Measurements from ENCODE around the gene IMPG1.
A peak's percentile ranks its signal among the peaks of the same experiment; 100 is the strongest.
"Not testable (repeated sequence)": the region's sequence is repeated elsewhere in the genome, so short reads cannot be mapped to it uniquely, and the experiment has no call there.

Gene IMPG1

DNA sequence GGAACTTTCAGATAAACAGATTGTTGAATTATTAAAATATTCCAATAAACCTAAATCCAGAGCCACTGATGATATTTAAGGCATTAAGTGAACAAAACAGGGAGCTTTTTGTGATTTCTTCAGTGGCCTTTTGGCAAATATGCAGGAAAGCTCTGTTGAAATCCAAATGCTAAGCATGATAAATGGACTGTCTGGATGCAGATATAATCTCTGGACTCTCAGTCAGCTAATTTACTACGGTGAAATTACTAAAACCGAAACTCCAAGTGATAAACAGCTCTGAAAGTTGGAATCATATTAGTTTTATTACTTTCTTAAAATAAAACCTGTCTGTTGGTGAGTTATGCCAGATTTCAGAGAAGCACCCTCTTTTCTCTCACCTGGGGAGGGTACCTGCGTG is 120.3 kb downstream of the IMPG1 start:
- ATAC-seq (no peak), DNase-seq (no peak)

DNA sequence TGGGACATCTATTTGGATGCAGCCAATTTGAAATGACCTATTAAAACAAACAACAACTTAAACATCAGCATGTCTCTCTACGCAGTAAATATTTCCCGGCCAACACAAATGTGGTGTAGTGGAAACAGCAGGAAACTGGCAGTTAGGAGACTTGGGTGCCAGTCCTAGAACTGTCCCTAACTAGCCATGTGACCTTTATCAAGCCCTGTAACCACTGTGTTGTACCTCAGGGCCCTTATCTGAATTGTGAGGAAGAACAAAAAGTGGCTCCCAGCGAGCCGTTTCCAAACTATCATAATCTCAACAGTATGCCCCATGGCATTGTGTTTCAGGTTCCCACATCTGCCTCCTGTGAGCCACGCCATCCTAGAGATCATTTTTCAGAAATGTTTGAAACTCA is 124.5 kb downstream of the IMPG1 start:
- no peak for DNase-seq
- ATAC-seq, result no peak

DNA sequence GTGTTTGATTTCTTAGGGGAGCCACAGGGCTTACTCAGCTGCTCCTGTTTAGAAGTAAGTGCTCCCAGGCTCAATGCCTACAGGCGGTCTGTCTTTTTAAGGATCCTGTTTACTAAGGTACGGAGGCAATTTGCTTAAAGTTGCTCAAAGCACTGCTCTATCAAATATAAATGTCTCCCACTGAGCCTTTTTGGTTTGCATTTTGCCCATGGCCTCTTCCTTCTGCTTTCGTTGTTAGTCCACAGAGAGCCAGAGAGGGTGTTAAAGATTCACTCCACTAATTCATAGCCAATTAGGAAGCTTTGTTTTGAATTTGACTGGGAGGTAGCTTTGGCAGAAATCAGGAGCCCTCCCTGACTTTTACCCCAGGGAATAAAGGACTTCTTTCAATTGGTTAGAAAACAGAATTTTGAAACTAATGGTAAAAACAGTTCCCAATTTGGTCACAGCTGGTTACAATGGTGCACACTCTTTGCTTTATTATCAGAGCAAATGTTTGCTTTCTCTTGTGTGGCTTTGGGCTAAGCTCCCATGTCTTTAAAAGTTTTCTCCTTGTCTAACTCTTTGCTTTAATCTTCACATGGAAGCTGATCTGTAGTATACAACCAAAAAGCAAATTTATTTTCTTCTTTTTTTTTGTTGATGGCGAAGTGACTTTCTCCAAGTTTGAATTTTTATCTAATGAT is 126.2 kb downstream of the IMPG1 start:
- ATAC-seq (no peak), DNase-seq (no peak)

DNA sequence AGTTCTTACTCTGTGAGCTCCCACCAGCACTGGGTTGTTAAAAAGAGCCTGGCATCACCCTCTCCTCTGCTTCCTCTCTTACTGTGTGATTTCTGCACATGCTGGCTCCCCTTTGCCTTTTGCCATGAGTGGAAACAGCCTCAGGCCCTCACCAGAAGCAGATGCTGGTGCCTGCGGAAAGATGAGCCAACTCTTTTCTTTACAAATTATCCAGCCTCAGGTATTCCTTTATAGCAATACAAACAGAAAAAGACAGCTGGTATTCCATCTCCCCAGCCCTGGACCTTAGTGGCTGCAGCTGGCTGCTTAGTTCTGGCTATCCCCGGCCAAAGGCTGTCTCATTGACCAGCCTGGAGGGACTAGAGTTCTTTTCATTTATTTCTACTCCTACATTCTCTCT is 129.1 kb downstream of the IMPG1 start:
- ATAC-seq, result no peak
- DNase-seq, result no peak

DNA sequence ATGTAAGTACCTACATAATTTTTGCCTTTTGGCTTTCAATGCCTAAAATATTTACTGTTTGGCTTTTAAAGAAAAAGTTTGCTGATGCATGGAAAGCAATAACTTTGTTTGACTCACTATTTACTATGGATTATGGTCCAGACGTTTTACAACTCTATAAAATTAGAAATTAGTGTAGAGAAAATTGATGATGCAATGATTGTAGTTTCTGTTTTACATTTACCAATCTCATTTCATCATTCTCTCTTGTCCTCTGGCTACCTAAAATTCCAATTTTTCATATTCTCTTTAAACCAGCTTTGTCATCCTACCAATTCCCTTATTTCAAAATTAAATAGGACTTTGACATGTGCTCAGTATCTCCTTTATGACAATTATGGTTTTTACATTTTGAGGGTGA is 131.0 kb downstream of the IMPG1 start:
- DNase-seq (no peak), ATAC-seq (no peak)

DNA sequence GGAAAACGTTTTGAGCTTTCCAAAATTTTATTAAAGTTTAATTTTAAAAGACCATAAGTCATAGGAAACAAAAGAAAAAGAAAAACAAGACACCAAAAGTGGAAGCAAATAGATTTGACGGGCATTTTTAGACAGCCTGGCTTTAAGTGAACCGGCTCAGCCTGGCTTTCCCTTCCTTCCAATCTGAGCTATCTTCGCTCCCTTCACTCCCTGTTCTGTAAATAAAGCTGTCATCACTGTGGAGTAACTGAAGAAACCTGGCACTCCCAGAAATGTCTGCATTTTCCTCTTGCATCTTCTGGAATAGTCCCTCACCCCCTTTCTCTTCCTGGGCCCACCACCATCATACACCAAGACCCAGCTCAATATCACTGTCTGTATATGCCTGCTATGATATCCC is 131.9 kb downstream of the IMPG1 start:
- DNase-seq, result no peak
- no peak for ATAC-seq

DNA sequence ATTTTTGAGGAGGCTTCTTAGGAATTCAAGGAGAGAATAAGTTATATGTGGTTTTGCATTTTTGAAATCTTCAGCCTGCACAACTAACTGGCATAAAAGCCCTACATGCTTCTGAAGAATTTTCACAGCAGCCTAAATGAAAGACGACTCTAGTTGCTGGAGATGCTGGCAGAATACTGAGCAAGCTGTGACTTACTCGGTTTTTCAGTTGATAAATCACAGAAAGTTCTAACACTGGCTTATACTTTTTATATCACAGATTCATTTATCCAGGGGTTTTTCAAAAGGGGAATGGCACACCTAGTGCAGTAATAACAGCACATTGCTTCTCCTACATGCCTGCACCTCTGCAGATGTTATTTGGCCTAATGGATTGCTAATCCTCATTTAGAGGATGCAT is 134.6 kb downstream of the IMPG1 start:
- ATAC-seq (no peak), DNase-seq (no peak)

DNA sequence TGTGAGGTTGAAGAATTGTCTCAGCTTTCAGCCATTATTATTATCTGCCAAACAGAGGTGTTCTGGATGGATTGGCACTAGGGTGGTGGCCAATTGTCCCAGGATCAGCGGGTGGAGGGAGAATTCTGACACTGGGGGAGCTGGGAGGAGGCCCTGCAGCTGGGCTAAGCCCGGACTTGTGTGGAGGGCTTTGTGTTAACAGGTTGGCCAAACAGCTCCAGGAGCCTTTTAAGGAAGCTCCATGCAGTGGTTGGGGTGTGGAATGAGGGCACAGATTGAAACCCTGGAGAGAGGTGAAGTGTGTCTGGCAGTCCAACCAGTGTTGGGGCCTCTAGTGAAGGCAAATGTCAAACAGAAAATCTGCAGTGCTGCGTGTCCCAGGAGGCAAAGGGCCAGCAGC is 135.8 kb downstream of the IMPG1 start:
- ATAC-seq, result no peak
- no peak for DNase-seq

DNA sequence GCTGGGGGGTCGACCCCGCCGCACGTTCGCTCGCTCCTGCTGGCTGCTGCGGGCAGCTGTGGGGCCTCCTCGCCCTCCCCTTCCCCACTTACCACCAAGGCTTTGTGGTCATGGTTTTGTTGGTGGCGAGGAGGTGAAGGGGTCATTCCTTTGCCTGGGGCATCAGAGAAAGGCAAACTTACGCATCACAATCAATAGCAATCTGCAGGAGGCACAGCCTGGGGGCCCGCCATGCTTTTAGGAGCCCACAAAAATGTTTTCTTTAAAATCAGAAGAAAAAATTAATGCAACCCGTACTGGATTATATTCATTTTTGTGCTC is 137.0 kb downstream of the IMPG1 start:
- ATAC-seq (no peak), DNase-seq (no peak)

DNA sequence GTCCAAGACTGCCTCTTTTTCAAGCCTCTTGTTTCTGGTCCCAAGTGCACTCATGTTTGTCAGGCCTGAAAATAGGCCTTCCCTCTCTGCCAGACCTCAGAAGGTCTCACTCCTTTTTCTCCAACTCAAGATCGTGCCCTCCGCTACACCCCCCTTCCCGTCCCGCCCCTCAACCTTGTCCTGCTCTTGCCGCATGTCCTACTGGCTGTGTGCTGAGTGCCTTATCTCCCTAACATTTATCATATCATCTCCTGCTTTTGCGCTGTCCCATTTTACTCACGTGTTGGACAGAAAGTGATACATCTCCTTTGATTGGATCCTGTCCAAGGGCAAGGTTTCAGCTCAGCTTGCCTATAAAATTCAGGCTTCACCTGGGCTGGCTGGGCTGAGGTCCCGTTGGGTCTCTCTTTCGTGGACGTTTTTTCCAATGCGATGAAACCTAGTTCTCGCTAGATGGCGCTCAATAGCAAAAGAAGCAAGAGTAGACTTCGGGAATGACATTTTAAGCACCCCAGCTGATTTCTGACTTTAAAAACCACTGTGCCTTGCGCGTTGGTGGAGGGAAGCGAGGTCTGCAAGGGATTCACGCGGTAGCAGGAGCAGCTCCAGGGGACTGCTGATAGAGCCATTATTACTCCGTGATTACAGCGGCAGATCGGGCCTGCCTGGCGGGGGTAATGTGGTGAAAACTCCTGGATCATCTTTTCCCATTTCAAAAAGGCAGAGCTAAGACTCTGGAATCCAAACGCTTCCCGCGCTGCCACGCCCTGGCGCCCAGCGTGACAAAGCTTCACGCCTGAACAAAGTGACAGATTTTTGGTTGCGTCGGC is 137.6 kb downstream of the IMPG1 start:
- peak; percentile 19 for DNase-seq

DNA sequence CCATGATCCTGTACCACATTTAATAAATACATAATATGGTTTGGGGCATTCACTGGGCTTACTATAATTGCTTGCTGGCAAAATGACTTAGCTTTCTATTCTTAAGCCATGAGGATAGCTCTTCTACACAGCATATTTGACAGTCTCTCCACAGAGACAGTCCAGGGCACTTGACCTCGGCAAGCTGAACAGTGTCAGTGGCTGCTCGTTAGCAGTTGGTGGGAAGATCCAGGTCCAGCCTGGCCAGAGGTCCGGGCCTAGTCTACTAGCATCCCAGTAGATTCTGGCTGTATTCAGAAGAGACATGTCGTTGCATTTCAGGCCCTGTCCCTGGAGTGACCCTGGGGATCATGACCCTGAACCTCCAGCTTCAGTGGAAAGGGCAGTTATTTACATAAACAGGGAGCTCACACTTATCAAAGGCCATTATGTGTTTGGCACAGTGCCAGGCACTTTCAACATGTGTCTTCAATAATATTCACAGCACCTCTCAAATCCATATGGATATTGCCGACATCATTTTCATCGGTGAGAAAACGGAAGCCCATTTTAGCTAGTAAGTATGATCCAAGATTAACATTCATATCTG is 139.0 kb downstream of the IMPG1 start:
- no peak for ATAC-seq
- no peak for DNase-seq

More for the DNA sequence above, 137.6 kb downstream of the IMPG1 start:
- peak; percentile 52 for ATAC-seq

DNA sequence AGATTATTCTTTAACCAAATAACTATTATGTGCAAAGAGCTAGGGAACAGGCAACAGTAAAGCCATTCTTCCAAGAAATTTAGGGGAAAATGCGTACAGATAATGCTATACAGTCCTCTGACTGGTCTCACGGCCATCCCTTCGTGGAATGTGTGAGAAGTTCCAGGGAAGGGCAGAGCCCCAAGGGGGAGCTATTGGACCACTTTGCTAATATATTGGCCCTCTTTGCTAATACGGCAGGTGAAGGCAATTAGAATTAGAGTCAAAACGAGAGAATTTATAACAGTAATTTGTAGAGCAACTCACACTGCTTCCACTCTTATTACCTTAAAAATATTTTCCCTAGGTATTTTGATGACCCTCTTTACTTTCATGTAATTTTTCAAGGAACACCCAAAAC is 140.4 kb downstream of the IMPG1 start:
- no peak for DNase-seq
- ATAC-seq, result no peak

DNA sequence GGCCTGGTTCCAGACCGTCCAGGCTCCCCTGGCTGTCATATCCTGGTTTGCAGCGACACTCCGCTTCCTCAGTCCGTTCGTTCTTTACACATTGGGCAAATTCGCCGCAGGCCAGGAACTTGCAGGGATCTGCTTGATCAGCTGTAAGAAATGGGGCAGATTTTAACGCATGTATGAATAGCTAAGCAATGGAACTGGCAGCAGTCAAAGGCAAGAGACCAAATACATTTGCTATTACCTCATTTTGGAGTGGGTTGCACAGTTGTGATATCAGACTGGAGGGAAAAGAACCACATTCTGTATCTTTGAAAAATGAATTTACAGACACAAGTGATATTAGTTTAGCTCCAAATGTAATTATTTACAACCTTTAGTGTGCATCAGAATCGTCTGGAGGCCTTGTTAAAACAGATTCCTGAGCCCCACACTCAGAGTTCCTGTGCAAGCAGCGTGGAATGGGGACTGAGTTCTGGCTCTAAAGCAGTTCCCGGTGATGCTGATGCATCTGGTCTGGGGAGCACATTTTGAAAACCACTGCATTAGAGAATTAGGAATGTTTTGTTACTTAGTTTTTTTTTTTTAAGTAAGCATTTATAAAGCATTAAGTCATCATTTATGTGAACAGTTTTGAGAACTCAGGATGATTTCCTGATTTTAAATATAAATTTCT is 141.3 kb downstream of the IMPG1 start:
- ATAC-seq (no peak), DNase-seq (no peak)

DNA sequence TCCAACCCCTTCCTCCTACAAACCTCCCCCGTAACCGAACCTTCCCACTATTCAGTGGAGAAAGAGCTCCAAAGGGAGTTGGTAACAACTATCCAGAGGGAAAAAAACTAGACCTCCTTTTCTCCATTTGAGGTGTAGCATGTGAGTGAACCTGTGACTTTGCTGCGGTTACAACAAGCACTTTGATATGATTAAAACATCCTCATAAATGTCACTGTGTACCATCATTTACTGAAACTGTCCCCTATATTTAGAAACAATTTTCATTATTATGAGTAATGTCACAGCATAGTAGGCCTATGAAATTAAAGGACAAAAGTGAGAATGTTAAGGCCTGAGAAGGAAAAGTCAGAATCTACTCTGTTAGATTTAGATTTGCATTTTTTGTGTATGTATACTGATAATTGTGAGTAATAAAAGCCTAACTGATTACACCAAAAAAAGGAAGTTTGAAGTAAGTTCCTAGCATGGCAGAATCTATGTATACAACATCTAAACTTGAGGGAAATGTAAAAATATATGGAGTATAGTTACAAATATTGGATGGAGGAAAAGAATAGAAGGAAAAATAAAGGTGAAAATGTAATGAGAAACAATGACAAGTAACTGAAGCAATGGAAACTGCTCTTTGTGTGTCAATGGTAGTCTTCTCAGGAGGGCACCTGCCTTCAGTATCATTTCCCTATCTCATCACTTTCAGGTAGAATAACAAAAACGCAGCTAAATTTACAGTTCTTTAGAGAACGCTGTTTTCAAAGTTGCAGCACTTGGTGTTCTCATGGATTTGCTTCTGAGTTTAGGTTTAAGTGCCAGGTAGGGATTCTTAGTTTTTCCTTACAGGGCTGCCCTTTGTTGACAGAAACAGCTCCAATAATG is 145.9 kb downstream of the IMPG1 start:
- ATAC-seq (no peak), DNase-seq (no peak)

DNA sequence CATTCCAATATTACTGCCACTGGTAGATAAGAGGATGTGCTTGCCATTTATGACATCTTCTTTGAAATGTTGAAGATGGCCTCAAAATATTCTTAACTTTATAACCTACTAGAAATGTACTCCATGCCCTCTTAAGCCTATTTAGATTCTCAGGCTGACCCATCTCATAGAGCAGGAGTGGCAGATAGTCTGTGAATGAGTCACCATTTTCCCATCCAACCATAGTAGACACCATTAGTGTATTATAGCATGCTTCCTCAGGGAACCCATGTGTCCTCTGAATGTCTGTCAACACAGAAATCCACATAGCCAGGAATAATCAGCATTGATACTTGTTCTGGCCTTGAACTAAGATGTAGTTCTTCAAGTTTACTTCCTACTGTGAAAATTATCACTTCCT is 150.2 kb downstream of the IMPG1 start:
- DNase-seq, result no peak

DNA sequence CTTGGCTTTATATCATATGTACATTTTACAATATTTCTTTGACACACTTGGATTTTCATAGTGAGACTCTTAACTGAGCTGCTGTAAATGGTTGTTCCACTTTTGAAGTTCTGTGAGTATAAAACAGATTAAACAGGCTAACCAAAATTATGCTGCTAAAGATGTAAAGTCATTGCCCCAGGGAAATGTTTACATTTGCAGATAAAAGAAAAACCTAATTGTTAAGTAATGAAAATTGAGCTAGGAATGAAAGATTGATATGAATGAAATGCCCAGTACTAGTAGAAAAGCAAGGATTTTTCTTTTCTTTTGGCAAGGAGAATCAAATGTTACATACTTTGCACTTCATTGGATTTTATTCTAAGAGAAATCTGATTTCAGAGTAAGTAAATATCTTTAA is 159.4 kb downstream of the IMPG1 start:
- DNase-seq (no peak), ATAC-seq (no peak)

More for the DNA sequence above, 150.2 kb downstream of the IMPG1 start:
- ATAC-seq, result no peak

DNA sequence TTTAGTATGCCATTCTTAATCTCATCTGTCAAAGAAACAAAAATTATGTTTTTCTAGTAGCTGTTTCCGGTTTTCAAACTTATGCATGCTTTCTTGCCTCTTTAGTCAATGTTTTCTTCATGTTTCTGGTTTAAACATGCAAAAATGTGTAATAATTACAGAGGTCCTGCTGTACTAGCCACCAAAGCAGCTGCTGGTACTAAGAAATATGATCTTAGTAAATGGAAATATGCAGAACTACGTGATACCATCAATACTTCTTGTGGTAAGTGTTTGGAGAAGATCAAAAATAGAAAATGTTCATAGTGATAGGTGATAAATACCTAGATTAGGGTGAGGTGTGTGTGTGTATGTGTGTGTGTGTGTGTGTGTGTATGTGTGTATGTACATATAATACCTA is 165.0 kb downstream of the IMPG1 start:
- ATAC-seq (no peak), DNase-seq (no peak)

DNA sequence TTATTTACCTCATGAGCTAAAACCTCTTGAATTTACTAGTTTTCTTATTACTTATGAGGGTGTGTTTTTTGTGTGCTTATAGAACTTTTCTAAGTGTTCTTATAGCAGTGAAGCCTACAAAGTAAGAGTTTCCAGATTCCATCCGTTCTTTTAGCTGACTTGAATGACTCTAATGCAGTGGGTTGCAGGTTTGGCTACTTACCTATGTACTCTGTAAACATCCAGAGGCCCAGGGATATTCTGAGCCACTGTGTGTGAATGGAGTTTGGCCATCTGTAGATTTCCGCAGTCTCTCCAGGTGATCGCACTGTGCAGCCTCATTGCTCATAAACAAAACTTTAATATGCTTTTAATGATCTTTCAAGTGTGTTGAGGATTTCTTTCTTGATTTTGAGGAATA is 165.6 kb downstream of the IMPG1 start:
- ATAC-seq (no peak), DNase-seq (no peak)

DNA sequence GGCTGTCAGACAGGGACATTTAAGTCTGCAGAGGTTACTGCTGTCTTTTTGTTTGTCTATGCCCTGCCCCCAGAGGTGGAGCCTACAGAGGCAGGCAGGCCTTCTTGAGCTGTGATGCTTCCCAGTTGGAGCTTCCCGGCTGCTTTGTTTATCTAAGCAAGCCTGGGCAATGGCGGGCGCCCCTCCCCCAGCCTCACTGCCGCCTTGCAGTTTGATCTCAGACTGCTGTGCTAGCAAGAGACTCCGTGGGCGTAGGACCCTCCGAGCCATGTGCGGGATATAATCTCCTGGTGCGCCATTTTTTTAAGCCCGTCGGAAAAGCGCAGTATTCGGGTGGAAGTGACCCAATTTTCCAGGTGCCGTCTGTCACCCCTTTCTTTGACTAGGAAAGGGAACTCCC is 167.3 kb downstream of the IMPG1 start:
- not testable (repeated sequence) for DNase-seq, ATAC-seq

DNA sequence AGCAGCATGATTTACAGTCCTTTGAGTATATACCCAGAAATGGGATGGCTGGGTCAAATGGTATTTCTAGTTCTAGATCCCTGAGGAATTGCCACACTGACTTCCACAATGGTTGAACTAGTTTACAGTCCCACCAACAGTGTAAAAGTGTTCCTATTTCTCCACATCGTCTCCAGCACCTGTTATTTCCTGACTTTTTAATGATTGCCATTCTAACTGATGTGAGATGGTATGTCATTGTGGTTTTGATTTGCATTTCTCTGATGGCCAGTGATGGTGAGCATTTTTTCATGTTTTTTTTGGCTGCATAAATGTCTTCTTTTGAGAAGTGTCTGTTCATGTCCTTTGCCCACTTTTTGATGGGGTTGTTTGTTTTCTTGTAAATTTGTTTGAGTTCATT is 172.2 kb downstream of the IMPG1 start:
- not testable (repeated sequence) for DNase-seq, ATAC-seq

DNA sequence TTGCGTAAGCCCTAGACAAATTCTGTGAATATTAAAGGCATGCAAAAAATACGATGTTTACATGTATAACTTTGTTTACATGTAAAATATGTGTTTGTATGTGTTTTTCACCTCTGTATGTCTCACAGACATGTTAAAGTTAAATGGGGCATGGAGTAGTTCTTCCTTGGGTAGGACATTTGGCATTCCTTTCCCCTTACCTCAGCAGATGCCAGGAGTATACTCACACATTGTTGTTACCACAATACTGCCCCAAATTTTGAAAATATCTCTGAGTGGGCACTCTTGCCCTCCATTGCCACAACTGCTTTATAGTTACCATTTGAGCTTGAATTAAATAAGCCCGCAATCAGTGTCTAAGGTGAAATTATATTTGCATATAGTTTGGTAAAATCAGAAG is 175.9 kb downstream of the IMPG1 start:
- DNase-seq (no peak), ATAC-seq (no peak)

DNA sequence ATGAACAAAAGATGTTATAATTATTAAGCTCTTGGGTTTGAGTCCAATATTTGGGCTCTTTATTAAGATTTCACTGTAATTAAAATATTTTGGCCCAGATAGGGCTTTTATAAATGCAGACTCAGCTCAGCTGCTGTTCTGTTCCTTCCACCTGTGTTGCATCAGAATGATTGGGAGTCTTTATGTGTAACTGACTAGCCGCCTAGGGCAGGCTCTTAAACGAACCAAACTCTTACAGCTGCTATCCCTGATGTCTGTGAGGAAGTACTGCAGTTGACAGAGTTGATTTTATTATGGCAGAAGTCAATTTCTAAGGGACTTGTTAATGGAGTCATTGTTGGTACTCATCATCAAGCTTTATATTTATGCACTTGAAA is 178.7 kb downstream of the IMPG1 start:
- ATAC-seq (no peak), DNase-seq (no peak)

Measured in stimulated activated naive CD8-positive, alpha-beta T cell treated with anti-CD3 and anti-CD28 coated beads, Interleukin-15, Interleukin-2, amounts not matched to agents 100 U/mL and 50 U/mL, for 24 hours (primary cell).